GM12878 (cell line): ENCODE data around the gene HIP1. TPM values are rescaled to one million over a fixed set of nuclear protein-coding genes. Genes with fewer than 3 reads are reported as not detected.

Source experiments
- ATAC-seq: fragments of 200-7000 bp; cut with Tn5 transposase; 3 replicates; pipeline ENCODE4 v1.9.1; 2020; ENCODE audit warnings: mild to moderate bottlenecking, moderate library complexity
- BruUV-seq: library from RNA; stranded (reverse); fragments of 400-500 nt; replicated peaks from 2 replicates; lab custom pipeline; 2021; lab: Mats Ljungman, UMichigan
- CTCF ChIA-PET: fragments of 300-600 bp; sonication (Branson Sonifier 250); formaldehyde crosslinking; extraction: SDS; loops from one replicate; lab custom pipeline; 2021; ENCODE audit warnings: inconsistent platforms; lab: Yijun Ruan, JAX
- POLR2A ChIA-PET: fragments of 350-600 bp; formaldehyde crosslinking; extraction: SDS; loops from one replicate; lab custom pipeline; 2021; ENCODE audit warnings: inconsistent platforms; lab: Charles Lee
- RAD21 ChIA-PET: fragments of 300-600 bp; sonication (Branson Sonifier 250); formaldehyde crosslinking; loops from one replicate; lab custom pipeline; 2023; ENCODE audit warnings: antibody characterized with exemption; ENCODE audit not compliant: unreplicated experiment; lab: Charles Lee
- SMC1A ChIA-PET: fragments of 300-600 bp; sonication (Branson Sonifier 250); formaldehyde crosslinking; loops from one replicate; lab custom pipeline; 2023; ENCODE audit not compliant: unreplicated experiment, uncharacterized antibody; lab: Charles Lee
- DNase-seq: peaks from one replicate; pipeline ENCODE4 v3.0.0-alpha.2; 2011; ENCODE audit warnings: low read depth, low spot score
- FAIRE-seq: peaks from 3 replicates; lab custom pipeline; 2011; peaks lifted over from hg19 to GRCh38; lab: Jason Lieb, UNC
- H2AFZ ChIP-seq: 2 replicates; pipeline ENCODE4 v1.6.0; 2011; ENCODE audit warnings: low read depth, low read length, control low read depth; ENCODE audit not compliant: control insufficient read depth
- H3K27ac ChIP-seq: 2 replicates; pipeline ENCODE4 v1.5.1; 2011; ENCODE audit warnings: control low read depth; ENCODE audit not compliant: control insufficient read depth, insufficient read depth
- H3K27me3 ChIP-seq, 2 experiments: replicated peaks in 1 of 2; 2 replicates each; pipeline versions ENCODE4 v1.6.0 to v1.6.1; 2011; ENCODE audit warnings: low read length in 1 of 2; ENCODE audit not compliant: control insufficient read depth in 2 of 2, insufficient read depth in 2 of 2
- H3K36me3 ChIP-seq, 2 experiments: 2 replicates each; pipeline ENCODE4 v1.5.1; 2011; ENCODE audit warnings: low read length in 1 of 2; ENCODE audit not compliant: control insufficient read depth in 2 of 2, insufficient read depth in 2 of 2
- H3K4me1 ChIP-seq: 2 replicates; pipeline ENCODE4 v1.6.1; 2011; ENCODE audit warnings: mild to moderate bottlenecking, low read length, moderate library complexity, mixed read lengths; ENCODE audit not compliant: control insufficient read depth, insufficient read depth
- H3K4me2 ChIP-seq: 2 replicates; pipeline ENCODE4 v1.6.0; 2011; ENCODE audit warnings: control low read depth; ENCODE audit not compliant: control insufficient read depth, insufficient read depth
- H3K4me3 ChIP-seq: fragments of 200-600 bp; sonication (generic); 2 replicates; pipeline ENCODE4 v1.5.1; 2016
- H3K79me2 ChIP-seq: 2 replicates; pipeline ENCODE4 v1.6.0; 2011; ENCODE audit warnings: low read length; ENCODE audit not compliant: control insufficient read depth, insufficient read depth
- H3K9ac ChIP-seq: 2 replicates; pipeline ENCODE4 v1.8.0; 2011; ENCODE audit warnings: low read length, control low read depth, mixed read lengths; ENCODE audit not compliant: control insufficient read depth, insufficient read depth
- H3K9me3 ChIP-seq: replicated peaks from 3 replicates; pipeline ENCODE4 v1.5.1; 2011; ENCODE audit warnings: mild to moderate bottlenecking, low read length; ENCODE audit not compliant: control insufficient read depth, insufficient read depth
- H4K20me1 ChIP-seq: 2 replicates; pipeline ENCODE4 v1.6.0; 2011; ENCODE audit not compliant: control insufficient read depth, insufficient read depth
- HDAC6 ChIP-seq: fragments of 200-600 bp; sonication (generic); IDR thresholded peaks from one replicate; pipeline ENCODE4 v1.8.0; 2017; ENCODE audit warnings: antibody characterized with exemption; ENCODE audit not compliant: unreplicated experiment
- SPI1 ChIP-seq: IDR thresholded peaks from 2 replicates; pipeline ENCODE4 v1.6.1; 2011; ENCODE audit warnings: low read depth, mild to moderate bottlenecking, low read length, moderate library complexity, borderline replicate concordance; ENCODE audit not compliant: insufficient read depth
- YY1 ChIP-seq: IDR thresholded peaks from 2 replicates; pipeline ENCODE4 v1.6.1; 2011; ENCODE audit warnings: low read depth, mild to moderate bottlenecking, low read length
- WGBS: methylation state at CpG from one replicate; pipeline ENCODE4 v1.1.6; 2016; ENCODE audit warnings: low lambda C conversion rate; ENCODE audit not compliant: insufficient replicate concordance, insufficient coverage; ENCODE audit errors: missing lambda C conversion rate; 5-methylcytosine and 5-hydroxymethylcytosine counted together
- in situ Hi-C: fragments of 300-500 bp; cut with MboI; formaldehyde crosslinking; loops from 9 replicates; pipeline ENCODE4 v1.14.3; 2018; ENCODE audit warnings: mixed read lengths
- intact Hi-C: fragments of 100-400 bp; cut with micrococcal nuclease; formaldehyde crosslinking; loops from one replicate; pipeline ENCODE4 v1.14.2; 2022; ENCODE audit not compliant: unreplicated experiment
- polyA plus RNA-seq, 11 experiments: library from polyadenylated mRNA; depleted of rRNA in 4 of 11; unstranded in 6 of 11; stranded (reverse) in 5 of 11; fragments of >200 nt; fragmentation: Nextera tagmentation in 4 of 11; fragmentation: Illumina TruSeq in 1 of 11; extraction: Ambion mirVana in 4 of 11; extraction: Trizol in 1 of 11; gene quantifications; 1 replicate in 1 of 11; 2 replicates in 10 of 11; pipeline versions ENCODE4 v1.2.1 to v1.2.3, GENCODE V29; 2011 to 2016; ENCODE audit warnings: inconsistent platforms in 2 of 11, missing spikeins in 2 of 11, low read depth in 1 of 11
- total RNA-seq, 4 experiments: library from RNA; depleted of rRNA in 3 of 4; stranded (reverse); fragments of >200 nt in 3 of 4; fragmentation: Illumina TruSeq in 1 of 4; extraction: Trizol in 1 of 4; gene quantifications; 2 replicates each; pipeline versions ENCODE4 v1.2.1 to v1.2.3, GENCODE V29; 2013 to 2021
- TF ChIP-seq, protein P1 (sequence below), 3 experiments: IDR thresholded peaks in 2 of 3; conservative IDR thresholded peaks in 1 of 3; 2 replicates each; pipeline ENCODE4 v1.5.1; 2011; ENCODE audit warnings: low read depth in 3 of 3, low read length in 3 of 3, mild to moderate bottlenecking in 3 of 3, control low read depth in 2 of 3, moderate library complexity in 2 of 3, inconsistent platforms in 1 of 3, mixed read lengths in 1 of 3; ENCODE audit not compliant: control insufficient read depth in 2 of 3, insufficient read depth in 1 of 3; ENCODE audit errors: extremely low read depth in 1 of 3
- TF ChIP-seq, protein P2 (sequence below): fragments of 450-650 bp; conservative IDR thresholded peaks from 2 replicates; pipeline ENCODE4 v1.6.1; 2017; ENCODE audit warnings: mild to moderate bottlenecking, moderate library complexity

Gene HIP1
- total and polyA plus RNA-seq, 10 of the 15 experiments (the other 5 are each of a cell fraction or from before 2014, with no cell fraction given) = 1.2 to 9.7 (median 3.2) TPM

DNA sequence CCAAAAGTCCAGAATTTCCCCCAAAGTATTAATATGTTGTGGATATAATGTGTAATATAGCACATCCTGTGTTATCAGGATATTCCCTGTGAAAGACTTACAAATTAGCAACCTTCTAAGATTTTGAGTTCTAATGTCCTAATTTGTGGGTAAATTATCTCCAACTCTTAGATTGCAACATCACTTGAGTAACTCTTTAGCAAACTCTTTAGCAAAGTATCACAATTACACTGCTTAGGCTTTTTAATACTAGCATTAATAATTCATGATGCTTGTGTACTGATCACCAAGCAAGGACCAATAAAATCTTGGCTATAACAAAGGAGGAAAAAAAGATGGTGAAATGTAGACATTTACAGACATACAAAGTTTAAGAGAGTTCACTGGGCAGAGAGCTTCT is 27.7 kb downstream of the HIP1 start (continued):
- TF ChIP-seq, protein P1, sequence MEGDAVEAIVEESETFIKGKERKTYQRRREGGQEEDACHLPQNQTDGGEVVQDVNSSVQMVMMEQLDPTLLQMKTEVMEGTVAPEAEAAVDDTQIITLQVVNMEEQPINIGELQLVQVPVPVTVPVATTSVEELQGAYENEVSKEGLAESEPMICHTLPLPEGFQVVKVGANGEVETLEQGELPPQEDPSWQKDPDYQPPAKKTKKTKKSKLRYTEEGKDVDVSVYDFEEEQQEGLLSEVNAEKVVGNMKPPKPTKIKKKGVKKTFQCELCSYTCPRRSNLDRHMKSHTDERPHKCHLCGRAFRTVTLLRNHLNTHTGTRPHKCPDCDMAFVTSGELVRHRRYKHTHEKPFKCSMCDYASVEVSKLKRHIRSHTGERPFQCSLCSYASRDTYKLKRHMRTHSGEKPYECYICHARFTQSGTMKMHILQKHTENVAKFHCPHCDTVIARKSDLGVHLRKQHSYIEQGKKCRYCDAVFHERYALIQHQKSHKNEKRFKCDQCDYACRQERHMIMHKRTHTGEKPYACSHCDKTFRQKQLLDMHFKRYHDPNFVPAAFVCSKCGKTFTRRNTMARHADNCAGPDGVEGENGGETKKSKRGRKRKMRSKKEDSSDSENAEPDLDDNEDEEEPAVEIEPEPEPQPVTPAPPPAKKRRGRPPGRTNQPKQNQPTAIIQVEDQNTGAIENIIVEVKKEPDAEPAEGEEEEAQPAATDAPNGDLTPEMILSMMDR (IDR thresholded peaks at IDR 0.05 in 2 of 3, conservative IDR thresholded peaks at IDR 0.05 in 1 of 3; ENCODE audit: control insufficient read depth in 2 of 3, extremely low read depth in 1 of 3, insufficient read depth in 1 of 3, low read depth in 3 of 3, low read length in 3 of 3) = no peak
- TF ChIP-seq SPI1 = no peak
- TF ChIP-seq HDAC6 = no peak
- TF ChIP-seq, all 136 proteins: peak for 0

DNA sequence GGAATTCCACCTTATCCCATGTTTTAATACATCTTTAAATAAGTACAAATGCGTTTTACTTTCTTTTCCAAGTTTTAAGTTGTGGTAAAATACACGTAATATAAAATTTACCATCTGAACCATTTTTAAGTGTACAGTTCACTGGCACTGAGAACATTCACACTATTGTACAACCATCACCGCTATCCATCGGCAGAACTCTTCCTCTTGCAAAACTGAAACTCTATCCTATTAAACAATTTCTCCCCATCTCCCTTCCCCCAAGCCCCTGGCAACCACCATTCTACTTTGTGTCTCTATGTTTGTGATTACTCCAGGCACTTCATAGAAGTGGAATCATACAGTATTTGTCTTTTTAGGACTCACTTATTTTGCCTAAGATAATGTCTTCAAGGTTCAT is 33.8 kb downstream of the HIP1 start:
- no peaks in the 10 kb centered on the region for H3K79me2 ChIP-seq
- CTCF ChIA-PET = no interaction called here
- SMC1A ChIA-PET = interaction anchor here (0.7 kb wide), 1 partner anchor 61 kb away, joined by 3 read pairs; no protein-coding TSS in a partner anchor
- H3K27me3 ChIP-seq = no peaks in the 10 kb centered on the region
- BruUV-seq = no TSS peak
- RAD21 ChIA-PET = no interaction called here
- in situ Hi-C loops = no loop called here
- 65% methylated on average over 4 of the region's 4 CpGs for WGBS
- no peak overlapping the region for H3K4me3 ChIP-seq
- H2AFZ ChIP-seq = no peak overlapping the region
- TF ChIP-seq YY1 = no peak
- TF ChIP-seq, protein P2, sequence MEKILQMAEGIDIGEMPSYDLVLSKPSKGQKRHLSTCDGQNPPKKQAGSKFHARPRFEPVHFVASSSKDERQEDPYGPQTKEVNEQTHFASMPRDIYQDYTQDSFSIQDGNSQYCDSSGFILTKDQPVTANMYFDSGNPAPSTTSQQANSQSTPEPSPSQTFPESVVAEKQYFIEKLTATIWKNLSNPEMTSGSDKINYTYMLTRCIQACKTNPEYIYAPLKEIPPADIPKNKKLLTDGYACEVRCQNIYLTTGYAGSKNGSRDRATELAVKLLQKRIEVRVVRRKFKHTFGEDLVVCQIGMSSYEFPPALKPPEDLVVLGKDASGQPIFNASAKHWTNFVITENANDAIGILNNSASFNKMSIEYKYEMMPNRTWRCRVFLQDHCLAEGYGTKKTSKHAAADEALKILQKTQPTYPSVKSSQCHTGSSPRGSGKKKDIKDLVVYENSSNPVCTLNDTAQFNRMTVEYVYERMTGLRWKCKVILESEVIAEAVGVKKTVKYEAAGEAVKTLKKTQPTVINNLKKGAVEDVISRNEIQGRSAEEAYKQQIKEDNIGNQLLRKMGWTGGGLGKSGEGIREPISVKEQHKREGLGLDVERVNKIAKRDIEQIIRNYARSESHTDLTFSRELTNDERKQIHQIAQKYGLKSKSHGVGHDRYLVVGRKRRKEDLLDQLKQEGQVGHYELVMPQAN = no peak
- H3K9ac ChIP-seq = no peak overlapping the region
- H3K9me3 ChIP-seq = peaks cover 4% of the 10 kb centered on the region; the same call in 1 of the 3 replicates
- H3K27ac ChIP-seq = no peak overlapping the region
- intact Hi-C loops = no loop called here
- ATAC-seq = no peak
- H4K20me1 ChIP-seq = no peaks in the 10 kb centered on the region
- DNase-seq = no peak
- H3K4me2 ChIP-seq = no peak overlapping the region
- POLR2A ChIA-PET = no interaction called here
- FAIRE-seq = no peak
- H3K36me3 ChIP-seq = no peaks in the 10 kb centered on the region
- no peaks in the 10 kb centered on the region for H3K4me1 ChIP-seq
